ENCODE measurements around the gene SLC12A1.

DNA sequence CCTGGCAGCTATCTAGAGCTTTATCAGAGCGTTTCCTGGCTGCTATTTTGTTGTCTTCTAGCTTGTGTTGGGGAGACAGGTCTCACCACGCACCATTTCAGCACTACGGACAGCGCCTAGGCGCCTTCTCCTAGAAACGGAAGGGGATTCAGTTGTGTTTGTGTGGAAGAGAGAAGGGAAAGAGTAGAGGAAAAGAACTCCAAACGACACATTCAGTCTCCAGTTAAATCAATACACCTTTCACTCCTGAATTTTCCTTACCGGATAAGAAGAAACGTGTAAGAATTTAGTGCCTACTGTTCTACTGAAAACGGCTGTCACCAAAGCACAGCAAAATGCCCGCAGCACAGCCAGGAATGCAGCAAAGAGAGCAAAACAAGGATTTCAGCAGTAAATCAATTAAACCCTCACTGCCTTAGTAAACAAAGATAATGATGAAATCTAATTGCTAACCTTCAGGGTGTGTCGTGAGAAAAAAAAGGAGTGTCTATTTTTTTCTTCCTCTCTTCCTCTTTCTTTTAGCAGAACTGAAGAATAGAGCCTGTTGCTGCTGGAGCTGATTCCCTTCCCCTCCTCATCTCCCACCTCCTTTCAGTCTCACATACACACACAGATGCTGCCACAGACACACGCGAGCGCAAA, 15.0 kb upstream of the SLC12A1 start:
- TF ChIP-seq EZH2 (IDR thresholded peaks at IDR 0.05) (peak; percentile 46), CTCF (IDR thresholded peaks at IDR 0.05) (no peak)
